NCI-H146 (cell line): ENCODE data around the gene FYB1.

ENCODE experiments used
- DNase-seq: peaks from one replicate; lab custom pipeline; 2025; lab: John Stamatoyannopoulos, UW

Gene FYB1

GRCh38 chr5:39206630-39207321, 12.6 kb downstream of the FYB1 start:
- DNase-seq: no peak

GRCh38 chr5:39205550-39205949, 13.8 kb downstream of the FYB1 start:
- DNase-seq: no peak

DNA sequence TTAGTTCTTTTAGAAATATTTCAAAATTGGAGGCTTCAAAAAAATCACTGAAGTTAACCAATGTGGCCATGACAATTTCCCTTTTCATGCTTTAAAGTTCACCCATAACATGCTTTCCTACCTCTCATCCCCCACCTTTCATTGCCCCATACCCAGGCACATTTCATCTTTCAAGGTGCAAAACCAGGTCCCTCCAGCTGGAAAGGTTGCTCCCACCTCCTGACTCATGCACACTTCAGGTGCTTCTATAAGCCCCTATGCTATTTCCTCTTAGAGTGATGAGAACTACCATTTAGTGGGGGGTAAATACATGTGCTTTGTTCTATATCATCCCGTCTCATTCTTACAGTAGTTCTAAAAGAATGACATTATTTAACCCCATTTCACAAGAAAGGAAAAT, 15.4 kb downstream of the FYB1 start:
- DNase-seq: no peak

DNA sequence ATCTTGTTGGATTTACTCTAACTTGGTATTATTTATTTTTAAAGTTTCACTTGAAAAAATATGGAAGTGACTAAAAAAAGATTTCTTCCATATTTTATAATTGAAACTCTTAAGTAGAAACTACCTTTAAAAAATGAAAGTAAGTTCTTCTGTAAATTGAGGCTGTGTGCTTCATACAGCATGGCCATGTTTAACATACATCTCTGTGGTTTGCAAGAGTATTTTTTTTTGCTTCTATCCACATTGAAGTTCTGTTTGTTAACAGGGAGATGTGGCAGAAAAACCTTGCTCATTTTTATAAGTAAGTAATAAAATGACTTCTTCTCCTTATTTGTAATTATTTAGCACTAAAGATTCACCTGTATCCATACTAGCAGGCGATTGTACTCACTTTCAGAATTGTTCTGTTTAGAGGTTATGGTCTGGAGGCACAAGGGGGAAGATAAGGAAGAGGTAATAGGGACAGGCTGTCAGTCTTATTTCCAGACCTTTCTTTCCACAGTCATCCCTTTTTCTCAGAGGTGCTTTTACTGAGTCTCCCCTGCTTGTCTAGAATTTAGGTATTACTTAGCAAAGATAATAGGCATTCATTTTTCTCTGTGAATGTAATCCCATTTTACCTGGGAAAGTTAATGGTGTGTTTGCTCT, 16.0 kb downstream of the FYB1 start:
- no peak for DNase-seq

DNA sequence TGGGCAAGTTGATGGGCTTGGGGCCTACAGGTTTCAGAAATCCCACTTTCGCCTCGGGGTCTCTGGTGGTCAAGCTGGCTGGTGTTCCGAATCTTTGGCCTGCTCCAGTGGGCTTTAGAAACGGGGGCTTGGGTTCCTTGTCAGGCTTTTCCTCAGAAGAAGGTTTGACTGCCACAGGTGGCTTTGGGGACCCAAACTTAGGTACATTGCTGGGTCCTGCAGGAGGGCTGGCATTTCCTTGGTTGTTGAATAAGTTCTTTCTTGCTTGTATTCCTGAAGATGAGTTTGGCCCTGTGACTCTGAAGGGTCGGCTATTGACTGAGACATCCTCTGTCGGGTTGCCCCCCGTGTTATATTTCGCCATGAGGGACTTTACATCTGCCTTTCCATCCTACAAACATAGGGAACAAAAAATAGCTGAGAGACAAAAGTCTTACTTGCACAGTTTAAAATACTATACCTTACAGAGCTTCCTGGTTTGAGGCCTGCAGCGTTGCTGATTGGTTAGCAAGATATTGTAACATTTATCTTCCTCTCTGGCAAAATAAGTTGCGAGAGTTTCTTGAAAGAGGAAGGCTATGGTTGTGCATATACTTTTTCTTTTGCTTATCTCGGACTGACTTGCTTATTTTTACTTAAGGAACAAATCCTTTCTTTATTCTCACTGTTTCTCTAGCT, 16.6 kb downstream of the FYB1 start:
- no peak for DNase-seq

- DNase-seq: no peak
Observed at GRCh38 chr5:39201781-39202596, 17.4 kb downstream of the FYB1 start.

DNA sequence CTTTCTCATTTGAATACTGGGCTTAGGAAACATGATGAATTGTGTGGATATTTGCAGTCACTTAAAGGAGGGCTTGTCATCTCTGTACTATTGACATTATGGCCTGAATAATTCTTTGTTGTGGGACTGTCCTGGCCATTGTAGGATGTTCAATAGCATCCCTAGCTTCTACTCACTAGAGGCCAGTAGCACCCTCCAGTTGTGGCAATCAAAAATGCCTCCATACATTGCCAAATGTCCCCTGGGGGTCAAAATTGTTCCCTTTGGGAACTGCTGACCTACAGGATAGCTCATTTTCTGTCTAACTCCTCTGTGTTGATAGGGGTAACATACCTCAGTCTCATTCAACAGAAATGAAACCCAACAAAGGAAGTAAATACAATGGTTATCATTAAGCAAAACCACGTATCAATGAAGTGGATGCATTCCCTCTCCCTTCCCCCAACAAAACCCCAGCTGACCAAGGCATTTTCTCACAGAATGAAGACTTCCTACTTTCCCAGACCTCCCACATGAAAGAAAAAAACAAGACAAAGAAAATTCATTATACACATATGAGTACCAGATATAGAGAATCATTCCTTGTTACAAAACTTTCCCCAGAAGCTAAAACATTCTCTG, 18.1 kb downstream of the FYB1 start:
- no peak for DNase-seq

GRCh38 chr5:39200081-39200480, 19.3 kb downstream of the FYB1 start:
- no peak for DNase-seq

DNA sequence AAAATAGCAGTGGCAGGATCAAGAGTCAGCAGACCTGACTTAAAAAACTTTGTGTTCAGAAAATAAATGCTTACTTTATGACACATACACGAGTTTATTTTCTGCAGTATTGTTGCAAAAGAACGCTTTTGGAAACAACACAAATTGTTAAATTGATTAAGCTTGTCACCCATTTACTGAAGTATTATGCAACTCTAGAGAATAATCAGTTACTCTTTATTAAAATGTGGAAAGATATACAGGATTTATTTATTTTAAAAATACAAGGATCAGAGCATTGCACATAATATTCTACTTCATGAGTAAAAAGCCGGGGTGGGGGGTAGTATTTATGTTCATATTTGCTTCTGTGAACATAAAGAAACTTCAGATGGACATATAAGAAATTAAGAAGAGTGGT, 20.0 kb downstream of the FYB1 start:
- DNase-seq: no peak

DNA sequence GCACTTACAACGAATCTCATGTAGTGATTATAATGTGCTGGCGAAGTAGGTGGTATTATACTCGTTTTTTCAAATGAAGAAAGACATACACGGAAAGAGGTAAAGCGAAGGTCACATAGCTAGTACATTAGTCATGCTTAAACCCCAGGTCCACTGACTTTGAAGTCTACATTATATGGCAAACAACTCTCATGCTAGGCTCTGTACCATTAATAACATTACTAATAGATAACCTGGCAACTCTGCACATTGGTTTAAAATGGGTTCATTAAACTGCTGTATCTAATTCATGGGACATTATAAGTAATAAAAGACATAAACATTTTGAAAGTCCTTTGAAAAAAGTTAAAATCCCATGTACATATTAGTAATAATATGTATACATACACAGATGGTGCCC, 21.2 kb downstream of the FYB1 start:
- DNase-seq: no peak

DNA sequence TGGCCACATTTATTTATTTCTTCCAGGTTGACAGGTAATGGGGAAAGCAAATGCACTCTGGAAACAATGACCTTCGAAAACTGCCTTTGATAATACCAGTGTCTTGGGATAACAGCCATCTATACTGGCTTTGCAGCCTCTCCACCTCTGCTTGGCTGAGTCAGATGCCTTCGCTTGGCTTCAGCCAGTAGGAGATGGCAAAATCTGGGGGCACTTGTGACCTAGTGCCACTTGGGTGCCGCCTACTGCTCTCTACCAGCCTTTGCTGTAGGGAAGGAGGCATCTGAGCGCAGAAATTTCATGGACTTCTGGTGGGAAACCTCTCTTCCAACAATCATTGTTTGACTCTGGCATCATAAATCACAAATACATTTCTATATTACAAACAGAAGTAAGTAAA, 21.8 kb downstream of the FYB1 start:
- DNase-seq: no peak

DNA sequence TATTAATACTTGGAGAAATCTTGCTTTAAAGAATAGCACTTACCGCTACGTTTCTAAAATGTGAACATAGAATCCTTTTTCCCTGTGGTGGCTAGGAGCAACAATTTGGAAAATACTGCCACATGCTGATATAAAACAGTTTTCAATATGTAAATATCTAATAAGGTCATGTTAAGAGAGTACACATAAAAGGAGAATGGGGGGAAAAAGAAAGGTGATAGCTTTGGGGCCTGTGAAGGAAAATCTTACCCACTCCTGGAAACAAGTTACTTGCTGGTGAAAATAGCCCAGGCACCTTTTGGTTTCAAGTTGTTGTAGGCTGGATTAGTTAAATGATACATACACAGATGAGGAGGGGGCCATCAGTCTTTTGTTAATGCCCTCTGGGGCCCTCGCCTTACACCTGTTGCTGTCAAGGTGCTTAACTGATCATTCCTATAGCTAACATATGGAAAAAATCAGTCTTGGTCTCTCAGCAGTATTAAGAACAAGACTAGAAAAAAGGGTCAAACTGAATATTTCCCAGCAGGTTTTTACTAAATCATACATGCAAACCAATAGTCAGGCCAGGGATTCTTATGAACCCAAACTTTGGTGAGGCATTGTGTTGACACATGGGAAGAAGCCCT, 24.1 kb downstream of the FYB1 start:
- DNase-seq: no peak

DNA sequence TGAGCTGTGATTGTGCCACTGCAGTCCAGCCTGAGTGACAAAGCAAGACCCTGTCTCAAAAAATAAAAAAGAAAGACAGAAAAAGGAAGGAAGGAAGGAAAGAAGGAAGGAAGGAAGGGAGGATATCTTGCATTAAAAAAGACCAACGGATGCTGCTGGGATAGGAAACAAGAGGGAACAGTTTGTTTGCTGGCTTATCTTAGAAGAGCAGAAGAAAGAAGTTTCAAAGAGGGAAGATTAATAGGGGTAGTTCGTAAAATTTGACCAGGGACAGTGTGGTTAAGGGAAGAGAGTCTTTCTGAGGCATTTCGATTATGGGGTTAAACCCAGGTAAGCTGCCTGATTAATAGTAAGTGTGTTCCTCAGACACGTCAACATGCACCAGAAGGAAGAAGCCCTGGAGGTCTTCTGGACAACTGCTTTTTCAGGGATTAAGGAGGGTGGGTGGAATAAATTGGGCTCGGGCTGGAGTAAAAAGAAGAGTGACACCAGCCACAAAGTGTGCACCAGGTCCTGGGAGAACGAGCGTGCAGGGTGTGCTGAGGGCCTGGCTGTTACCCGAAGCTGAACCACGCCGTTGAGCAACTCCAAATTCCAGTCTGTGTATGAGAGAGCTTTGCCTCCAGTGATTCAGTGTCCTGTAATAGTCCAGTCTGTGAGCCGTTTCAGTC, 24.8 kb downstream of the FYB1 start:
- no peak for DNase-seq

DNA sequence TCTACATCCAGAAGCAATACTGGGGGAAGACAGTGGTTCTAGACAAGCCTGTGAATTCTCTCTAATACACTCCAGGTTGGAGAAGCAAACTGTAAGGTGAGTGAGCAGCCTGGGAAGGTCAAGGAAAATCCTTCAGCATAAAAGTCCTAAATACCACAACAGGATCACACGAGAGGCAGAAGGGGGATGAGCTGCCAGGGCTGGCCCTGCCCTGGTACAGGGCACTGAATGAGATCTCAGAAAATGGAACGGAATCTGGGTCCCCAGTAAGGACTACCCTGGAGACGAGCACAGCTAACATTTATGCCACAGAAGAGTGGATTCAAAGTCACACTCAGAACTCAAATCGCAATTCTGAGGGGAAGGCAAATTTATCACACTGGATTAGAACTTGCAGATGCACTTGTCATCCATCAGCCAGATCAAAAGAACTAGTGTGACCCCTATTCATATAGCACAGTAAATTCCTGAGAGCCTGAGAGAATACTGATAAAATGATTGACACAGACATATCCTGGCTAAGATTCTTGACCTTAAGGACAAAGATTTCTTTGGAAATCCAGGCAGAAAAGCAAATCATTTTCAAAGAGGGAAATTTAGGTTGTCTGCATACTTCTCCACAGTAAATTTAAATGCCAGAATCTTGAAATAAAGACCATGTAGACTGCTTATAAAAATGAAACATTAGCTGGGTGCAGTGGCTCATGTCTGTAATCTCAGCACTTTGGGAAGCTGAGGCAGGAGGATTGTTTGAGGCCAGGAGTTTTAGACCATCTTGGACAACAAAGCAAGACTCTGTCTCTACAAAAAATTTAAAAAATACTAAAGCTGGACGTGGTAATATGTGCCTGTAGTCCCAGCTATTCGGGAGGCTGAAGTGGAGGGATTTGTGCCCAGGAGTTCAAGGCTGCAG, 25.6 kb downstream of the FYB1 start:
- no peak for DNase-seq

DNA sequence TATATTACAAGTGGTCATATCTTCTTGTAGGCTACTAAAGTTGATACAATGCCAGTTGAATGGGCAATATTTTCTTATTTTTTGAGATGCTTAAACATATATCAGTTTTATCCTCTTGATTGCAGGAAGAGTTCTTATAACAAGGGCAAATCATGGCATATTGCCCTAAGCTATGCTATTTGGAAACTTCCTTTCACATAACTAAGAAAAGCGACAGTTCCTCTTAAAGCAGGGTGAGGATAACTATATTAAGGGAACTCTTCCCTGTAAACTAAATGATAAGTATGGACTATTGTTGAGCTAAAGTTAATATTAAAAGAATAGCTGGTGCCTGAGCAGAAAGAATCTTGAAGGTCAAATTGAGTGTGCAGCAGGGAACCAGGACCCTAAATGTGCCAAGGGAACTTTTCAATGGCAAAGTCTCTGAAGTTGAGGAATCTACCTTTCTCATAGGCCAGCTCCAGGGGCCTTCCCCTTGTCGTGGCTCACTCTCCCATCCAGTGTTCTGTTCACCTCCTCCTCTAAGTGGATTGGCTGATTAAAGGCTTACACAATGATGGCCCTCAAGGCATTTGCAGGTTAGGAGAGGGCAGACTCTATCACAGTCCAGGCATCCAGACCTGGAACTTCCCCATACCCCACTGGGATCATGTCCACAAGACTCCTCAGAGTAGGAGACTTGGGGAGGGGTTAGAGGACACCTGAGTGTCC, 26.8 kb downstream of the FYB1 start:
- DNase-seq: no peak

DNA sequence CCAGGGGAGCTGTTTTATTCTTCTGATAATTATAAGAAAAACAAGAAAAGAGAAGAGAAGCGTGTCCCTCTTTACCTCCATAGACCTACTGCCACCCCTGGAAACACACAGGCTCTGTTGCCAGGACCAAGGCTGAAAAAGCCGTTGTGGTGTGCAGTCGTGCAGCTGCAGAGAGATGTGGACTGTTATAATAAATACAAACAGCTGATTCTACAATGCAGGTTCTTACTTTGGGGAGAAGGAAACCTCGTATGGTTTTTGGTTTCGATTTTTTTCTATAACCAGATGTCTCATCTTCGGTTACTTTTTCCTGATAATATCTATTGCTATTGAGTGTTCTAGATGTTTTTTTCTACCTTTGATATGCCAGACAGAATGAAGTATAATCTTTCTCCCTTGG, 28.1 kb downstream of the FYB1 start:
- no peak for DNase-seq

- DNase-seq: no peak
Observed at GRCh38 chr5:39190311-39191102, 28.9 kb downstream of the FYB1 start.

- DNase-seq: no peak
Observed at GRCh38 chr5:39189292-39189955, 29.9 kb downstream of the FYB1 start.
